Keratinocyte (primary cell): ENCODE measurements around the gene ANKRD42.

Experiments used
- CTCF ChIP-seq, 3 experiments: IDR thresholded peaks in 1 of 3; conservative IDR thresholded peaks in 1 of 3; optimal IDR thresholded peaks in 1 of 3; 2 replicates in 2 of 3; 3 replicates in 1 of 3; pipeline versions ENCODE3 to v1.5.1; 2011; ENCODE audit warnings: low read length in 3 of 3, mild to moderate bottlenecking in 3 of 3, moderate library complexity in 2 of 3, control low read depth in 1 of 3, inconsistent platforms in 1 of 3; ENCODE audit not compliant: insufficient read depth in 2 of 3; ENCODE audit errors: extremely low read depth in 1 of 3
- EZH2 ChIP-seq: IDR thresholded peaks from one replicate; pipeline ENCODE4 v1.6.1; 2012; ENCODE audit warnings: inconsistent platforms, mild to moderate bottlenecking, low read length, moderate library complexity

DNA sequence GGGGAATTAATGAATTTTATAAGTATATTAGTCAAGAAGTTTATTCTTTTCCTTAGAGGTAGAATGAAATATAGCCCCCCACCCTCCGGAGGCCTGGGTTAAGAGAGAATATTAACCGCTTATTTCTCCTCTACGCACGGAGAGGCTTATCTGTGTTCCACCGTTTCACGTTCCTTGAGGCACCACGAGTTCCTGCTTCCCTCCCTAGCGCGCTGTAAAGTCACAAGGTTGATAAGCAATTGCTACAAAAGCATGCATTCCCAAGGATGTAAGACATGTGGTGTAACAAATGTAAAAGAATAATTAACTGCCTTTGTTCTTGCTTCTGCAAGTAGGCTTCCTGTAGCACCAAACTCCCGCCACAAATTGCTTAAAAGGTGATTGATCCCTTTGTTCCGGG lies 1.5 kb upstream of the ANKRD42 start:
- no peak for TF ChIP-seq CTCF (optimal IDR thresholded peaks at IDR 0.05 in 1 of 3, IDR thresholded peaks at IDR 0.05 in 1 of 3, conservative IDR thresholded peaks at IDR 0.05 in 1 of 3; ENCODE audit: extremely low read depth in 1 of 3, insufficient read depth in 2 of 3, low read length in 3 of 3)
- TF ChIP-seq EZH2, result no peak
